HepG2 (cell line): ENCODE measurements around the gene CBX5. TPM values are rescaled to one million over a fixed set of nuclear protein-coding genes. Genes with fewer than 3 reads are reported as not detected.

Source experiments
- ATF1 ChIP-seq: IDR thresholded peaks from 2 replicates; pipeline ENCODE4 v1.6.1; 2016; ENCODE audit warnings: mild to moderate bottlenecking, control low read depth
- ATF7 ChIP-seq, 2 experiments: fragments of 450-650 bp in 1 of 2; sonication (generic) in 1 of 2; formaldehyde crosslinking in 1 of 2; IDR thresholded peaks; 2 replicates each; pipeline versions ENCODE4 v1.4.0 to v1.6.1; 2016 to 2020; ENCODE audit warnings: antibody characterized with exemption in 1 of 2, mild to moderate bottlenecking in 1 of 2, missing genetic modification reagents in 1 of 2
- ELF4 ChIP-seq: sonication (generic); formaldehyde crosslinking; IDR thresholded peaks from 2 replicates; pipeline ENCODE4 v1.5.0; 2020; ENCODE audit warnings: missing genetic modification reagents, mild to moderate bottlenecking, moderate library complexity, borderline replicate concordance
- NFATC3 ChIP-seq: sonication (generic); formaldehyde crosslinking; IDR thresholded peaks from 2 replicates; pipeline ENCODE4 v1.5.1; 2020; ENCODE audit warnings: mild to moderate bottlenecking, missing genetic modification reagents
- PHF8 ChIP-seq: sonication (generic); formaldehyde crosslinking; IDR thresholded peaks from 2 replicates; pipeline ENCODE4 v1.5.0; 2020; ENCODE audit warnings: missing genetic modification reagents
- TCF7L2 ChIP-seq: IDR thresholded peaks from 2 replicates; pipeline ENCODE4 v1.6.1; 2011; ENCODE audit warnings: mild to moderate bottlenecking, low read depth, low read length, moderate library complexity
- ZIK1 ChIP-seq: sonication (generic); formaldehyde crosslinking; IDR thresholded peaks from 2 replicates; pipeline ENCODE4 v1.5.0; 2020; ENCODE audit warnings: mild to moderate bottlenecking, low read depth, missing genetic modification reagents, borderline replicate concordance
- ZNF275 ChIP-seq: sonication (generic); formaldehyde crosslinking; IDR thresholded peaks from 2 replicates; pipeline ENCODE4 v1.8.0; 2022; ENCODE audit warnings: missing genetic modification reagents, mild to moderate bottlenecking, inconsistent platforms, borderline replicate concordance
- ZNF7 ChIP-seq: IDR thresholded peaks from 2 replicates; pipeline ENCODE4 v1.6.1; 2016; ENCODE audit warnings: missing biosample characterization, missing genetic modification reagents
- ZNF770 ChIP-seq: sonication (generic); formaldehyde crosslinking; IDR thresholded peaks from 2 replicates; pipeline ENCODE4 v1.5.0; 2020; ENCODE audit warnings: mild to moderate bottlenecking, missing genetic modification reagents
- ZXDC ChIP-seq: sonication (generic); formaldehyde crosslinking; IDR thresholded peaks from 2 replicates; pipeline ENCODE4 v1.5.0; 2020; ENCODE audit warnings: mild to moderate bottlenecking, missing genetic modification reagents
- polyA plus RNA-seq, 8 experiments: library from polyadenylated mRNA; depleted of rRNA in 3 of 8; stranded (reverse) in 7 of 8; unstranded in 1 of 8; fragments of >200 nt; fragmentation: Illumina TruSeq in 4 of 8; extraction: Trizol in 4 of 8; gene quantifications; 2 replicates each; pipeline versions ENCODE4 v1.2.1 to v1.2.3, GENCODE V29; 2011 to 2016; ENCODE audit warnings: low read depth in 4 of 8, missing spikeins in 1 of 8, mixed read lengths in 1 of 8; ENCODE audit not compliant: insufficient read depth in 1 of 8
- total RNA-seq, 5 experiments: library from RNA; depleted of rRNA; stranded (reverse); fragments of >200 nt; fragmentation: Illumina TruSeq; extraction: Trizol; gene quantifications; 2 replicates each; pipeline ENCODE4 v1.2.3, GENCODE V29; 2016; ENCODE audit warnings: low read depth in 1 of 5

CBX5 gene
- total and polyA plus RNA-seq, 2 of the 13 experiments (the other 11 are each of a cell fraction or from before 2014, with no cell fraction given) = 16.0 to 22.2 TPM

GRCh38 chr12:54215989-54216796, 63.7 kb downstream of the CBX5 start (continued):
- TF ChIP-seq ZXDC (CRISPR knock-in tag) (no peak), NFATC3 (CRISPR knock-in tag) (no peak), ATF7 (IDR thresholded peaks at IDR 0.05) (peak; percentile 3; the same call in 1 of the 2 replicates), ATF7 (CRISPR knock-in tag; IDR thresholded peaks at IDR 0.05) (no peak), TCF7L2 (no peak), PHF8 (CRISPR knock-in tag) (no peak), ATF1 (CRISPR knock-in tag) (no peak), ELF4 (CRISPR knock-in tag) (no peak), ZNF275 (CRISPR knock-in tag) (no peak), ZIK1 (CRISPR knock-in tag) (no peak), ZNF7 (CRISPR knock-in tag) (no peak), ZNF770 (CRISPR knock-in tag) (no peak)
